ENCODE measurements around the gene NMT1. TPM values are rescaled to one million over a fixed set of nuclear protein-coding genes. Genes with fewer than 3 reads are reported as not detected.

Gene NMT1
- total and polyA plus RNA-seq, 2 of the 13 experiments (the other 11 are each of a cell fraction or from before 2014, with no cell fraction given) = 75.7 to 142 TPM

- TF ChIP-seq ZNF780A (CRISPR knock-in tag; IDR thresholded peaks at IDR 0.05) = peak; percentile 24; the same call in 1 of the 2 replicates
- peak; percentile 37; the same call in 1 of the 2 replicates for TF ChIP-seq MED1 (CRISPR knock-in tag; IDR thresholded peaks at IDR 0.05)
- TF ChIP-seq TGIF2 (CRISPR knock-in tag; IDR thresholded peaks at IDR 0.05) = no peak
- no peak for TF ChIP-seq NAIF1 (CRISPR knock-in tag; IDR thresholded peaks at IDR 0.05; ENCODE audit: borderline replicate concordance)
- TF ChIP-seq ZHX1 (CRISPR knock-in tag; IDR thresholded peaks at IDR 0.05; ENCODE audit: low read depth) = peak; percentile 10; the same call in 1 of the 2 replicates
- TF ChIP-seq ETV6 (CRISPR knock-in tag; conservative IDR thresholded peaks at IDR 0.05) = 0 out of 2 replicates have a peak, but pooled peaks have one; percentile 10
- TF ChIP-seq ZNF710 (CRISPR knock-in tag; IDR thresholded peaks at IDR 0.05; ENCODE audit: borderline replicate concordance) = no peak
- TF ChIP-seq STAG1 (CRISPR knock-in tag; IDR thresholded peaks at IDR 0.05) = peak; percentile 88
- peak; percentile 50; the same call in 1 of the 2 replicates for TF ChIP-seq IRF2 (CRISPR knock-in tag; IDR thresholded peaks at IDR 0.05)
- TF ChIP-seq TSC22D2 (CRISPR knock-in tag; IDR thresholded peaks at IDR 0.05; ENCODE audit: borderline replicate concordance) = no peak
- no peak; the same call in 1 of the 2 replicates for TF ChIP-seq PHF21A (CRISPR knock-in tag; IDR thresholded peaks at IDR 0.05)
- TF ChIP-seq THAP9 (CRISPR knock-in tag; IDR thresholded peaks at IDR 0.05; ENCODE audit: borderline replicate concordance) = peak; percentile 78
- peak; percentile 78; the same call in 1 of the 2 replicates for TF ChIP-seq ZNF605 (CRISPR knock-in tag; IDR thresholded peaks at IDR 0.05)
- peak; percentile 79 for TF ChIP-seq ZNF350 (CRISPR knock-in tag; IDR thresholded peaks at IDR 0.05; ENCODE audit: borderline replicate concordance, low read depth)
- no peak for TF ChIP-seq GRHL1 (CRISPR knock-in tag; conservative IDR thresholded peaks at IDR 0.05)
- TF ChIP-seq REPIN1 (CRISPR knock-in tag; IDR thresholded peaks at IDR 0.05; ENCODE audit: borderline replicate concordance, low read depth) = no peak; the same call in 1 of the 2 replicates
Observed at GRCh38 chr17:45132572-45133463, 71.7 kb downstream of the NMT1 start (continued).

Measured in HepG2 (cell line).